Measurements from ENCODE around the gene CLMP. TPM values are rescaled to one million over a fixed set of nuclear protein-coding genes. Genes with fewer than 3 reads are reported as not detected.

The CLMP gene
- total RNA-seq, 3 donors from 2014 or later = 4.7 to 84.9 (median 11.0) TPM

GRCh38 chr11:123216249-123216648 lies 21.2 kb upstream of the CLMP start:
- no peaks in the 10 kb centered on the region for H3K36me3 ChIP-seq (ENCODE audit: low read depth)
- intact Hi-C loops (cut with DNase I, micrococcal nuclease) = no loop called here
- TF ChIP-seq CTCF (IDR thresholded peaks at IDR 0.05) = no peak
- peaks cover 16% of the 10 kb centered on the region for H3K4me1 ChIP-seq (ENCODE audit: low read depth)
- no peaks in the 10 kb centered on the region for H3K9me3 ChIP-seq
- DNase-seq = peak; percentile 42 to 70 (median 55)
- peak; percentile 32 for ATAC-seq
- no peak overlapping the region for H3K4me3 ChIP-seq

- Histone ChIP-seq H3K4me3 (no peak overlapping the region), H3K9me3 (no peaks in the 10 kb centered on the region), H3K36me3 (ENCODE audit: low read depth) (no peaks in the 10 kb centered on the region), H3K4me1 (ENCODE audit: low read depth) (peaks cover 16% of the 10 kb centered on the region)
- intact Hi-C loops (cut with DNase I, micrococcal nuclease) = no loop called here
- DNase-seq (no peak), ATAC-seq (no peak)
- no peak for TF ChIP-seq CTCF (IDR thresholded peaks at IDR 0.05)
Measured at GRCh38 chr11:123214940-123215339, 19.9 kb upstream of the CLMP start.

GRCh38 chr11:123214396-123214795 lies 19.3 kb upstream of the CLMP start:
- intact Hi-C loops (cut with DNase I, micrococcal nuclease) = no loop called here
- H3K36me3 ChIP-seq (ENCODE audit: low read depth) = no peaks in the 10 kb centered on the region
- TF ChIP-seq CTCF (IDR thresholded peaks at IDR 0.05) = no peak
- no peaks in the 10 kb centered on the region for H3K9me3 ChIP-seq
- ATAC-seq = no peak
- H3K4me1 ChIP-seq (ENCODE audit: low read depth) = peaks cover 16% of the 10 kb centered on the region
- DNase-seq = no peak
- H3K4me3 ChIP-seq = no peak overlapping the region

- DNase-seq (peak in 1 of 3 donors; percentile 53), ATAC-seq (peak; percentile 92)
- TF ChIP-seq CTCF (IDR thresholded peaks at IDR 0.05) = no peak
- H3K4me1 ChIP-seq (ENCODE audit: low read depth) = peaks cover 16% of the 10 kb centered on the region
- H3K9me3 ChIP-seq = no peaks in the 10 kb centered on the region
- no peaks in the 10 kb centered on the region for H3K36me3 ChIP-seq (ENCODE audit: low read depth)
- intact Hi-C loops (cut with DNase I, micrococcal nuclease) = no loop called here
- H3K4me3 ChIP-seq = no peak overlapping the region
Measured at GRCh38 chr11:123213307-123213771, 18.3 kb upstream of the CLMP start.

GRCh38 chr11:123212406-123212805 lies 17.4 kb upstream of the CLMP start:
- peaks cover 16% of the 10 kb centered on the region for H3K4me1 ChIP-seq (ENCODE audit: low read depth)
- no peak overlapping the region for H3K4me3 ChIP-seq
- no peak for TF ChIP-seq CTCF (IDR thresholded peaks at IDR 0.05)
- no peak for DNase-seq
- intact Hi-C loops (cut with DNase I, micrococcal nuclease) = no loop called here
- no peaks in the 10 kb centered on the region for H3K9me3 ChIP-seq
- ATAC-seq = no peak
- H3K36me3 ChIP-seq (ENCODE audit: low read depth) = no peaks in the 10 kb centered on the region

- intact Hi-C loops (cut with DNase I, micrococcal nuclease) = no loop called here
- TF ChIP-seq CTCF (IDR thresholded peaks at IDR 0.05) = no peak
- ATAC-seq = no peak
- Histone ChIP-seq H3K4me1 (ENCODE audit: low read depth) (peaks cover 16% of the 10 kb centered on the region), H3K4me3 (no peak overlapping the region), H3K36me3 (ENCODE audit: low read depth) (no peaks in the 10 kb centered on the region), H3K9me3 (no peaks in the 10 kb centered on the region)
- no peak for DNase-seq
Measured at GRCh38 chr11:123211981-123212380, 16.9 kb upstream of the CLMP start.

All from mucosa of descending colon (tissue), 3 donors.